Measurements from ENCODE around the gene ANLN.
"Not testable (repeated sequence)": the region's sequence is repeated elsewhere in the genome, so short reads cannot be mapped to it uniquely, and the experiment has no call there.

ANLN gene

GRCh38 chr7:36456138-36456537, 66.5 kb downstream of the ANLN start:
- Histone ChIP-seq H3K4me3 (ENCODE audit: low read depth in 1 of 2, low read length in 2 of 2) (no peak overlapping the region), H3K27ac (ENCODE audit: low read depth, low read length) (no peak overlapping the region), H3K36me3 (ENCODE audit: insufficient read depth, low read length) (no peaks in the 10 kb centered on the region), H3K4me1 (ENCODE audit: insufficient read depth, low read length) (no peaks in the 10 kb centered on the region), H3K27me3 (ENCODE audit: control insufficient read depth in 1 of 2, insufficient read depth in 2 of 2, low read length in 2 of 2) (no peaks in the 10 kb centered on the region), H3K9me3 (ENCODE audit: low read length) (no peaks in the 10 kb centered on the region), H3K9ac (ENCODE audit: low read length) (no peak overlapping the region)

- H3K4me3 ChIP-seq (ENCODE audit: low read depth in 1 of 2, low read length in 2 of 2) = no peak overlapping the region
- H3K27ac ChIP-seq (ENCODE audit: low read depth, low read length) = no peak overlapping the region
- no peaks in the 10 kb centered on the region for H3K36me3 ChIP-seq (ENCODE audit: insufficient read depth, low read length)
- no peaks in the 10 kb centered on the region for H3K4me1 ChIP-seq (ENCODE audit: insufficient read depth, low read length)
- H3K9me3 ChIP-seq (ENCODE audit: low read length) = no peaks in the 10 kb centered on the region
- no peak overlapping the region for H3K9ac ChIP-seq (ENCODE audit: low read length)
- no peaks in the 10 kb centered on the region for H3K27me3 ChIP-seq (ENCODE audit: control insufficient read depth in 1 of 2, insufficient read depth in 2 of 2, low read length in 2 of 2)
Observed at GRCh38 chr7:36456548-36456947, 66.9 kb downstream of the ANLN start.

GRCh38 chr7:36459236-36459960, 69.7 kb downstream of the ANLN start:
- H3K36me3 ChIP-seq (ENCODE audit: insufficient read depth, low read length) = no peaks in the 10 kb centered on the region
- H3K9me3 ChIP-seq (ENCODE audit: low read length) = no peaks in the 10 kb centered on the region
- no peak overlapping the region for H3K27ac ChIP-seq (ENCODE audit: low read depth, low read length)
- H3K4me1 ChIP-seq (ENCODE audit: insufficient read depth, low read length) = no peaks in the 10 kb centered on the region
- H3K9ac ChIP-seq (ENCODE audit: low read length) = no peak overlapping the region
- no peaks in the 10 kb centered on the region for H3K27me3 ChIP-seq (ENCODE audit: control insufficient read depth in 1 of 2, insufficient read depth in 2 of 2, low read length in 2 of 2)
- no peak overlapping the region for H3K4me3 ChIP-seq (ENCODE audit: low read depth in 1 of 2, low read length in 2 of 2)

- Histone ChIP-seq H3K4me3 (ENCODE audit: low read depth in 1 of 2, low read length in 2 of 2) (no peak overlapping the region), H3K4me1 (ENCODE audit: insufficient read depth, low read length) (no peaks in the 10 kb centered on the region), H3K27ac (ENCODE audit: low read depth, low read length) (no peak overlapping the region)
Observed at GRCh38 chr7:36460811-36461429, 71.3 kb downstream of the ANLN start.

GRCh38 chr7:36462551-36463137, 73.0 kb downstream of the ANLN start:
- Histone ChIP-seq H3K4me1 (ENCODE audit: insufficient read depth, low read length) (no peaks in the 10 kb centered on the region), H3K4me3 (ENCODE audit: low read depth in 1 of 2, low read length in 2 of 2) (no peak overlapping the region), H3K9ac (ENCODE audit: low read length) (no peak overlapping the region), H3K27ac (ENCODE audit: low read depth, low read length) (no peak overlapping the region), H3K27me3 (ENCODE audit: control insufficient read depth in 1 of 2, insufficient read depth in 2 of 2, low read length in 2 of 2) (no peaks in the 10 kb centered on the region), H3K36me3 (ENCODE audit: insufficient read depth, low read length) (no peaks in the 10 kb centered on the region), H3K9me3 (ENCODE audit: low read length) (no peaks in the 10 kb centered on the region)

More at GRCh38 chr7:36460811-36461429, 71.3 kb downstream of the ANLN start:
- Histone ChIP-seq H3K9me3 (ENCODE audit: low read length) (no peaks in the 10 kb centered on the region), H3K36me3 (ENCODE audit: insufficient read depth, low read length) (no peaks in the 10 kb centered on the region), H3K9ac (ENCODE audit: low read length) (no peak overlapping the region), H3K27me3 (ENCODE audit: control insufficient read depth in 1 of 2, insufficient read depth in 2 of 2, low read length in 2 of 2) (no peaks in the 10 kb centered on the region)

- no peaks in the 10 kb centered on the region for H3K4me1 ChIP-seq (ENCODE audit: insufficient read depth, low read length)
- H3K9me3 ChIP-seq (ENCODE audit: low read length) = no peaks in the 10 kb centered on the region
- no peak overlapping the region for H3K4me3 ChIP-seq (ENCODE audit: low read depth in 1 of 2, low read length in 2 of 2)
- H3K9ac ChIP-seq (ENCODE audit: low read length) = no peak overlapping the region
- no peak overlapping the region for H3K27ac ChIP-seq (ENCODE audit: low read depth, low read length)
- no peaks in the 10 kb centered on the region for H3K36me3 ChIP-seq (ENCODE audit: insufficient read depth, low read length)
- no peaks in the 10 kb centered on the region for H3K27me3 ChIP-seq (ENCODE audit: control insufficient read depth in 1 of 2, insufficient read depth in 2 of 2, low read length in 2 of 2)
Observed at GRCh38 chr7:36464271-36464670, 74.6 kb downstream of the ANLN start.

- not testable (repeated sequence) for H3K9me3 ChIP-seq (ENCODE audit: low read length); H3K9ac ChIP-seq (ENCODE audit: low read length); H3K36me3 ChIP-seq (ENCODE audit: insufficient read depth, low read length); H3K27me3 ChIP-seq (ENCODE audit: control insufficient read depth in 1 of 2, insufficient read depth in 2 of 2, low read length in 2 of 2); H3K27ac ChIP-seq (ENCODE audit: low read depth, low read length); H3K4me1 ChIP-seq (ENCODE audit: insufficient read depth, low read length); H3K4me3 ChIP-seq (ENCODE audit: low read depth in 1 of 2, low read length in 2 of 2)
Observed at GRCh38 chr7:36466001-36466400, 76.3 kb downstream of the ANLN start.

GRCh38 chr7:36468370-36469101, 78.9 kb downstream of the ANLN start:
- H3K9ac ChIP-seq (ENCODE audit: low read length) = no peak overlapping the region
- no peaks in the 10 kb centered on the region for H3K27me3 ChIP-seq (ENCODE audit: control insufficient read depth in 1 of 2, insufficient read depth in 2 of 2, low read length in 2 of 2)
- no peak overlapping the region for H3K27ac ChIP-seq (ENCODE audit: low read depth, low read length)
- no peaks in the 10 kb centered on the region for H3K4me1 ChIP-seq (ENCODE audit: insufficient read depth, low read length)
- no peak overlapping the region for H3K4me3 ChIP-seq (ENCODE audit: low read depth in 1 of 2, low read length in 2 of 2)
- H3K36me3 ChIP-seq (ENCODE audit: insufficient read depth, low read length) = no peaks in the 10 kb centered on the region
- H3K9me3 ChIP-seq (ENCODE audit: low read length) = no peaks in the 10 kb centered on the region

GRCh38 chr7:36469236-36469635, 79.6 kb downstream of the ANLN start:
- H3K9me3 ChIP-seq (ENCODE audit: low read length) = no peaks in the 10 kb centered on the region
- H3K4me1 ChIP-seq (ENCODE audit: insufficient read depth, low read length) = no peaks in the 10 kb centered on the region
- H3K4me3 ChIP-seq (ENCODE audit: low read depth in 1 of 2, low read length in 2 of 2) = no peak overlapping the region
- no peak overlapping the region for H3K27ac ChIP-seq (ENCODE audit: low read depth, low read length)
- H3K9ac ChIP-seq (ENCODE audit: low read length) = no peak overlapping the region
- H3K27me3 ChIP-seq (ENCODE audit: control insufficient read depth in 1 of 2, insufficient read depth in 2 of 2, low read length in 2 of 2) = no peaks in the 10 kb centered on the region
- H3K36me3 ChIP-seq (ENCODE audit: insufficient read depth, low read length) = no peaks in the 10 kb centered on the region

GRCh38 chr7:36472141-36472729, 82.6 kb downstream of the ANLN start:
- no peak overlapping the region for H3K9ac ChIP-seq (ENCODE audit: low read length)
- no peaks in the 10 kb centered on the region for H3K4me1 ChIP-seq (ENCODE audit: insufficient read depth, low read length)
- H3K36me3 ChIP-seq (ENCODE audit: insufficient read depth, low read length) = no peaks in the 10 kb centered on the region
- no peaks in the 10 kb centered on the region for H3K27me3 ChIP-seq (ENCODE audit: control insufficient read depth in 1 of 2, insufficient read depth in 2 of 2, low read length in 2 of 2)
- no peaks in the 10 kb centered on the region for H3K9me3 ChIP-seq (ENCODE audit: low read length)
- no peak overlapping the region for H3K27ac ChIP-seq (ENCODE audit: low read depth, low read length)
- no peak overlapping the region for H3K4me3 ChIP-seq (ENCODE audit: low read depth in 1 of 2, low read length in 2 of 2)

All from muscle layer of colon (tissue), 2 donors.